A549 (cell line): ENCODE data around the gene ZCCHC12. TPM values are rescaled to one million over a fixed set of nuclear protein-coding genes. Genes with fewer than 3 reads are reported as not detected.

Experiments used
- ATAC-seq, 2 experiments: fragments of 200-7000 bp in 1 of 2; fragments of >200 bp in 1 of 2; cut with Nextera tagmentation in 1 of 2; cut with Tn5 transposase in 1 of 2; 3 replicates each; pipeline versions ENCODE4 v1.8.0 to v1.9.1; 2018 to 2020; ENCODE audit warnings: mild to moderate bottlenecking in 1 of 2, moderate library complexity in 1 of 2
- CTCF ChIA-PET: fragments of 300-600 bp; sonication (Branson Sonifier 250); formaldehyde crosslinking; extraction: SDS; loops from one replicate; lab custom pipeline; 2021; ENCODE audit warnings: antibody characterized with exemption, inconsistent platforms; lab: Yijun Ruan, JAX
- POLR2A ChIA-PET: fragments of 350-600 bp; formaldehyde crosslinking; extraction: SDS; loops from one replicate; lab custom pipeline; 2021; ENCODE audit warnings: antibody characterized with exemption, inconsistent platforms; lab: Yijun Ruan, JAX
- DNase-seq, 2 experiments: peaks; one replicate each; pipeline versions ENCODE4 v3.0.0 to v3.0.0-alpha.2; 2011 to 2016; ENCODE audit warnings: low read depth in 1 of 2, low spot score in 1 of 2
- FAIRE-seq: peaks from 2 replicates; lab custom pipeline; 2011; peaks lifted over from hg19 to GRCh38; lab: Jason Lieb, UNC
- H3K27ac ChIP-seq, 2 experiments: fragments of >200 bp; sonication (Bioruptor Twin); formaldehyde crosslinking; 3 replicates each; pipeline ENCODE4 v1.5.1; 2016 to 2017
- H3K4me1 ChIP-seq: fragments of >200 bp; sonication (Bioruptor Twin); formaldehyde crosslinking; 3 replicates; pipeline ENCODE4 v1.6.1; 2016
- H3K4me2 ChIP-seq: fragments of >200 bp; sonication (Bioruptor Twin); formaldehyde crosslinking; 3 replicates; pipeline ENCODE4 v1.6.1; 2016
- H3K4me3 ChIP-seq: fragments of >200 bp; sonication (Bioruptor Twin); formaldehyde crosslinking; 3 replicates; pipeline ENCODE4 v1.5.1; 2016
- H3K9me3 ChIP-seq: fragments of >200 bp; sonication (Bioruptor Twin); formaldehyde crosslinking; 3 replicates; pipeline ENCODE4 v1.6.1; 2016
- BHLHE40 ChIP-seq: IDR thresholded peaks from 2 replicates; pipeline ENCODE4 v1.6.1; 2012; ENCODE audit warnings: low read depth, low read length, inconsistent platforms
- CBX2 ChIP-seq: fragments of 200-600 bp; sonication (generic); IDR thresholded peaks from 2 replicates; pipeline ENCODE4 v1.6.1; 2016; ENCODE audit warnings: low read depth, mild to moderate bottlenecking, borderline replicate concordance
- CHD2 ChIP-seq: fragments of 150-350 bp; IDR thresholded peaks from 2 replicates; pipeline ENCODE4 v1.6.1; 2014; ENCODE audit warnings: low read length; ENCODE audit not compliant: partially characterized antibody
- CTCF ChIP-seq: fragments of >200 bp; sonication (Bioruptor Twin); formaldehyde crosslinking; IDR thresholded peaks from 3 replicates; pipeline ENCODE4 v1.5.1; 2016
- EHMT2 ChIP-seq: fragments of 200-600 bp; sonication (generic); IDR thresholded peaks from 2 replicates; pipeline ENCODE4 v1.6.1; 2016; ENCODE audit warnings: antibody characterized with exemption, low read depth, mild to moderate bottlenecking, moderate library complexity
- EP300 ChIP-seq, 2 experiments: fragments of >200 bp; sonication (Bioruptor Twin); formaldehyde crosslinking; IDR thresholded peaks; 2 replicates in 1 of 2; 3 replicates in 1 of 2; pipeline ENCODE4 v1.6.1; 2016 to 2017
- FOSB ChIP-seq: fragments of 250-450 bp; sonication (Bioruptor Pico); IDR thresholded peaks from 2 replicates; pipeline ENCODE4 v1.5.0; 2020; ENCODE audit warnings: mild to moderate bottlenecking, moderate library complexity
- FOXS1 ChIP-seq: fragments of 250-450 bp; sonication (Bioruptor Pico); IDR thresholded peaks from 2 replicates; pipeline ENCODE4 v1.5.0; 2020; ENCODE audit warnings: mild to moderate bottlenecking, moderate library complexity
- HOXA7 ChIP-seq: fragments of 250-450 bp; sonication (Bioruptor Pico); IDR thresholded peaks from 2 replicates; pipeline ENCODE4 v1.5.0; 2020; ENCODE audit warnings: mild to moderate bottlenecking, moderate library complexity
- JUN ChIP-seq, 2 experiments: fragments of >200 bp; sonication (Bioruptor Twin); formaldehyde crosslinking; IDR thresholded peaks; 2 replicates in 1 of 2; 3 replicates in 1 of 2; pipeline ENCODE4 v1.6.1; 2016 to 2017
- JUNB ChIP-seq: fragments of >200 bp; sonication (Bioruptor Twin); formaldehyde crosslinking; IDR thresholded peaks from 2 replicates; pipeline ENCODE4 v1.6.1; 2016
- KDM1A ChIP-seq: fragments of 200-600 bp; sonication (generic); IDR thresholded peaks from 2 replicates; pipeline ENCODE4 v1.6.1; 2016; ENCODE audit warnings: low read depth, mild to moderate bottlenecking
- MAFK ChIP-seq: fragments of 450-650 bp; IDR thresholded peaks from 2 replicates; pipeline ENCODE4 v1.6.1; 2014; ENCODE audit not compliant: partially characterized antibody
- NFE2L2 ChIP-seq: fragments of 150-350 bp; conservative IDR thresholded peaks from 2 replicates; pipeline ENCODE4 v1.6.1; 2014; ENCODE audit warnings: low read length
- NPAS2 ChIP-seq: fragments of 250-450 bp; sonication (Bioruptor Pico); IDR thresholded peaks from 2 replicates; pipeline ENCODE4 v1.8.0; 2022; ENCODE audit warnings: mild to moderate bottlenecking, moderate library complexity, borderline replicate concordance
- PHF8 ChIP-seq: fragments of 200-600 bp; sonication (generic); IDR thresholded peaks from 2 replicates; pipeline ENCODE4 v1.6.1; 2016; ENCODE audit warnings: low read depth, mild to moderate bottlenecking, antibody characterized with exemption, moderate library complexity, borderline replicate concordance
- POLR2A ChIP-seq: IDR thresholded peaks from 2 replicates; pipeline ENCODE4 v1.6.1; 2012; ENCODE audit warnings: mild to moderate bottlenecking, low read length
- POLR2AphosphoS2 ChIP-seq: conservative IDR thresholded peaks from 2 replicates; pipeline ENCODE4 v1.6.1; 2012; ENCODE audit warnings: low read length, improper control_type of control experiment, inconsistent platforms
- RAD21 ChIP-seq, 2 experiments: fragments of >200 bp in 1 of 2; sonication (Bioruptor Twin) in 1 of 2; formaldehyde crosslinking in 1 of 2; IDR thresholded peaks in 1 of 2; conservative IDR thresholded peaks in 1 of 2; 2 replicates in 1 of 2; 3 replicates in 1 of 2; pipeline ENCODE4 v1.6.1; 2012 to 2018; ENCODE audit warnings: inconsistent platforms in 1 of 2
- RARB ChIP-seq: fragments of 250-450 bp; sonication (Bioruptor Pico); IDR thresholded peaks from 2 replicates; pipeline ENCODE4 v1.8.0; 2021; ENCODE audit warnings: mild to moderate bottlenecking, moderate library complexity
- RNF2 ChIP-seq: fragments of 200-600 bp; sonication (generic); IDR thresholded peaks from 2 replicates; pipeline ENCODE4 v1.6.1; 2016; ENCODE audit warnings: low read depth, mild to moderate bottlenecking, antibody characterized with exemption, moderate library complexity, borderline replicate concordance
- SREBF2 ChIP-seq: fragments of 450-650 bp; IDR thresholded peaks from 2 replicates; pipeline ENCODE4 v1.6.1; 2014; ENCODE audit warnings: mild to moderate bottlenecking, moderate library complexity
- TP53 ChIP-seq: fragments of 250-450 bp; sonication (Bioruptor Pico); IDR thresholded peaks from 2 replicates; pipeline ENCODE4 v1.5.0; 2021; ENCODE audit warnings: mild to moderate bottlenecking, moderate library complexity
- USF2 ChIP-seq: fragments of 450-650 bp; IDR thresholded peaks from 2 replicates; pipeline ENCODE4 v1.6.1; 2014; ENCODE audit warnings: antibody characterized with exemption
- ZC3H11A ChIP-seq: fragments of 450-650 bp; IDR thresholded peaks from 2 replicates; pipeline ENCODE4 v1.6.1; 2014; ENCODE audit warnings: antibody characterized with exemption, mild to moderate bottlenecking
- ZNF302 ChIP-seq: fragments of 250-450 bp; sonication (Bioruptor Pico); IDR thresholded peaks from 2 replicates; pipeline ENCODE4 v1.9.0; 2021; ENCODE audit warnings: inconsistent platforms, mild to moderate bottlenecking, moderate library complexity
- WGBS: methylation state at CpG from one replicate; pipeline ENCODE4 v1.1.6; 2017; ENCODE audit errors: missing lambda C conversion rate; 5-methylcytosine and 5-hydroxymethylcytosine counted together
- polyA plus RNA-seq, 4 experiments: library from polyadenylated mRNA; depleted of rRNA in 3 of 4; stranded (reverse); fragments of >200 nt; fragmentation: RNase III in 1 of 4; extraction: RNeasy Plus Mini Kit Qiagen cat#74134 plus additional on column Dnase treatment in 1 of 4; gene quantifications; 2 replicates in 3 of 4; 3 replicates in 1 of 4; pipeline ENCODE4 v1.2.3, GENCODE V29; 2011 to 2017

Gene ZCCHC12
- polyA plus RNA-seq, 2 of the 4 experiments (the other 2 are of a cell fraction) = 0.04 to 0.13 TPM

- no peak for DNase-seq
- ATAC-seq = no peak
- CTCF ChIA-PET = no interaction called here
- H3K9me3 ChIP-seq = no peaks in the 10 kb centered on the region
- H3K27ac ChIP-seq = no peak overlapping the region
- no peak overlapping the region for H3K4me2 ChIP-seq
- 82% methylated on average over 3 of the region's 3 CpGs for WGBS
- H3K4me3 ChIP-seq = no peak overlapping the region
- H3K4me1 ChIP-seq = no peaks in the 10 kb centered on the region
- TF ChIP-seq EHMT2 = no peak
- no peak for TF ChIP-seq ZC3H11A
- TF ChIP-seq CBX2 = no peak
- no peak for TF ChIP-seq POLR2AphosphoS2
- TF ChIP-seq SREBF2 = no peak
- no peak for TF ChIP-seq POLR2A
- no peak for TF ChIP-seq TP53 (CRISPR knock-in tag)
- no peak for TF ChIP-seq RAD21 (conservative IDR thresholded peaks at IDR 0.05 in 1 of 2, IDR thresholded peaks at IDR 0.05 in 1 of 2)
- no peak for TF ChIP-seq BHLHE40
- TF ChIP-seq HOXA7 = no peak
- POLR2A ChIA-PET = no interaction called here
- FAIRE-seq = no peak
Measured at GRCh38 chrX:118867251-118867650, 43.6 kb downstream of the ZCCHC12 start.

- WGBS = 37% methylated on average over 4 of the region's 4 CpGs
- FAIRE-seq (no peak), DNase-seq (no peak), ATAC-seq (no peak)
- POLR2A ChIA-PET = no interaction called here
- Histone ChIP-seq H3K27ac (no peak overlapping the region), H3K4me3 (no peak overlapping the region), H3K4me1 (no peaks in the 10 kb centered on the region), H3K4me2 (no peak overlapping the region), H3K9me3 (no peaks in the 10 kb centered on the region)
- CTCF ChIA-PET = no interaction called here
- TF ChIP-seq KDM1A (no peak), RARB (CRISPR knock-in tag) (no peak), RNF2 (no peak), NPAS2 (no peak), FOSB (CRISPR knock-in tag) (no peak), RAD21 (conservative IDR thresholded peaks at IDR 0.05 in 1 of 2, IDR thresholded peaks at IDR 0.05 in 1 of 2) (no peak), JUN (IDR thresholded peaks at IDR 0.05) (no peak), EP300 (IDR thresholded peaks at IDR 0.05) (no peak), PHF8 (no peak), MAFK (no peak), CTCF (no peak), FOXS1 (CRISPR knock-in tag) (no peak), CHD2 (no peak), ZNF302 (no peak), POLR2AphosphoS2 (no peak), NFE2L2 (no peak), HOXA7 (no peak), USF2 (no peak), EHMT2 (no peak), JUNB (no peak)
- TF ChIP-seq, all 56 proteins: peak for 0
Measured at GRCh38 chrX:118872102-118872566, 48.5 kb downstream of the ZCCHC12 start.

Other genes with a start within 250 kb of the ZCCHC12 start
- 82.4 and 86.8 TPM in 2 replicates for gene IL13RA1, start 96.2 kb upstream of the ZCCHC12 start, polyA plus RNA-seq (2011; rRNA removed)
- gene IL13RA1, start 96.2 kb upstream of the ZCCHC12 start, polyA plus RNA-seq (2017; fragmentation: RNase III; extraction: RNeasy Plus Mini Kit Qiagen cat#74134 plus additional on column Dnase treatment) = 47.3 to 54.5 TPM (median 51.1 TPM) in 3 replicates
- 7.7 and 8.1 TPM in 2 replicates for gene LONRF3, start 150.8 kb downstream of the ZCCHC12 start, polyA plus RNA-seq (2011; rRNA removed)
- 2.5 to 3.1 TPM (median 2.7 TPM) in 3 replicates for gene LONRF3, start 150.8 kb downstream of the ZCCHC12 start, polyA plus RNA-seq (2017; fragmentation: RNase III; extraction: RNeasy Plus Mini Kit Qiagen cat#74134 plus additional on column Dnase treatment)
- not detected in 2 replicates for gene CT47C1, start 249.2 kb downstream of the ZCCHC12 start, polyA plus RNA-seq (2011; rRNA removed)
- not detected in 3 replicates for gene CT47C1, start 249.2 kb downstream of the ZCCHC12 start, polyA plus RNA-seq (2017; fragmentation: RNase III; extraction: RNeasy Plus Mini Kit Qiagen cat#74134 plus additional on column Dnase treatment)